ENCODE measurements around the gene IGF2. TPM values are rescaled to one million over a fixed set of nuclear protein-coding genes. Genes with fewer than 3 reads are reported as not detected.

The IGF2 gene
- total RNA-seq, 1 experiment from 2014 or later = 0.60 TPM

DNA sequence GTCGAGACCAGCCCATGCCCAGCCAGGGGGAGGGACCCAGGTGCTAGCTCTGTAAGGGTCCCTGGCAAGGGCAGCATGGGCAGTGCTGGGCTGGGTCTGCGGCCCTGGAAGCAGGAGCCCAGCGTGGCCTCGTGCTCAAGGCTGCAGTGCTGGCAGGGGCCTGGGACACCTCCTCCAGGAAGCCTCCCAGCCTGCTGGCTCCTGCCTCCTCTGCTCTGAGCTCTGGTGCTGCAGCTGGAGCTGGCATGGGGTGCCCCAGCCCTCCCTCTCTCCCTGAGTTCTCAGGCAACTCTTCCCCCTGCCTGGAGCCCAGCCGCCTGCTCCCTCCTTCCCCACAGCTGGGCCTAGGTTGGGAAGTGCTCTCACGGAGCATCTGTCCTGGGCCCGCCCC is 15.0 kb upstream of the IGF2 start:
- no peak for DNase-seq (ENCODE audit: low spot score)

- DNase-seq (ENCODE audit: low spot score) = no peak
Measured at GRCh38 chr11:2153581-2154194, 14.5 kb upstream of the IGF2 start.

GRCh38 chr11:2151500-2152257 is 12.5 kb upstream of the IGF2 start:
- peak; percentile 77 for DNase-seq (ENCODE audit: low spot score)

DNA sequence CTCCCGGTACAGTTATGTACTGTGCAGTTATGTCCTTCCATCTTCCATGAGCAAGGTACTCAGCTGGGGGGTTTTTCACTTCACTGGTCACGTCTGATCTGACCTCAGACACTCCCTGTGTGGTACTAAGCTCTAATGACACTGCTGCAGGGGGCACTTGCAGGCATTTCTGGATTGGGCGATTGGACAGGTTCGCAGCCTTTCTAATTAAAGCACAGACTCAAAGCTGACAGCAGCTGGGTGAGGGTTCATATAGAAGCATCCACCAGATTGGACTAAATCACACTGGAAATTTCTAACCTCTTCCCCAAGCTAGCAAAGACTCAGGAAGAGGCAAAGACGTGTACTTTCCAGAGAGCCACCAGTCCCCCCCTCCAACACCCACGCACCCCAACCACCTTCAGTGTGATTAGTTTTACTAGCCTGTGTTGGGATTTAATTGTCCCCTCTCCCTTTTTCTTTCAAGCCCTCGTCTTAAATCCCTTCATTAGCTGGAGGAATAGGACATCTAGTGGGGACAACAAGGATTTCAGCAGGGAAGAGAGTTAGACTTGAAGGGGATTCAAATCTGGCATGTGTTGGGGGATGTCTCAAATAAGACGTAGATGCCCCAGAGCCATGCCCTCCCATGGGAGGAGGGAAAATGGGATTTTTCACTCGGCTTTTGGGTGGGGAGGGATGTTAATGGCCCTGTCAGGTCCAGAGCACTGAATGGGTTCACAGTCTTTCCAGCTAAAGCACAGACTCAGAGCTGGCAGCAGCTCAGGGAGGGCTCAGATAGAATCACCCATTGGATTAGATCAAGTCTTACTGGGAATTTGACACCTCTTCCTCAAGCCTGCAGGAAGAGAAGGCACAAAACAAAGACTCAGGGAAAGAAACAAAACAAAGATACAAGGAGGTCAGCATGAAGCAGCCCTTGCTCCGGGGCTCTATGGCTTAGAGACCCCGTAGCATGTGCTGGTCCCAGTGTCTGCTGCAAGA is 11.0 kb upstream of the IGF2 start:
- DNase-seq (ENCODE audit: low spot score) = peak; percentile 53

- DNase-seq (ENCODE audit: low spot score) = no peak
Measured at GRCh38 chr11:2149460-2149859, 10.3 kb upstream of the IGF2 start.

- no peak for DNase-seq (ENCODE audit: low spot score)
Measured at GRCh38 chr11:2148595-2148994, 9.4 kb upstream of the IGF2 start.

DNA sequence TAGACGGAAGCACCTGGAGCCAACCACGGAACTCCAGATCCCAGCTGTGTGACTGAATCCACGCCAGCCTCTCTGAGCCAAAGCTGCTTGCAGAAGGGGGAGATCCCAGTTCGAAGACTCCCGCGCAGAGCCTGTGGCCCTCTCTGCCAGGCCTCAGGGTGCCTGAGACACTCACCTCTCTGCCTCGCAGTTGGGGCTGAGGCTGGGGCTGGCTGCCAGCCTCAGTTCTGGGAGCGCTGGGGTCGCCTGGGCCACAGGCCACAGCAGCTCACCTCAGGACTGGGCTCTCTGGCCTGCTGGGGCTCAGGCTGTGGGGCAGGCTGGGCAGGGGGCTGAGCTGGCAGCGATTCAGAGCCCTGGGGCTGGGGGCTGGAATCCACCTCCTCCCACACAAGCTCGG is 8.2 kb upstream of the IGF2 start:
- DNase-seq (ENCODE audit: low spot score) = no peak

- no peak for DNase-seq (ENCODE audit: low spot score)
Measured at GRCh38 chr11:2146051-2146450, 6.9 kb upstream of the IGF2 start.

DNA sequence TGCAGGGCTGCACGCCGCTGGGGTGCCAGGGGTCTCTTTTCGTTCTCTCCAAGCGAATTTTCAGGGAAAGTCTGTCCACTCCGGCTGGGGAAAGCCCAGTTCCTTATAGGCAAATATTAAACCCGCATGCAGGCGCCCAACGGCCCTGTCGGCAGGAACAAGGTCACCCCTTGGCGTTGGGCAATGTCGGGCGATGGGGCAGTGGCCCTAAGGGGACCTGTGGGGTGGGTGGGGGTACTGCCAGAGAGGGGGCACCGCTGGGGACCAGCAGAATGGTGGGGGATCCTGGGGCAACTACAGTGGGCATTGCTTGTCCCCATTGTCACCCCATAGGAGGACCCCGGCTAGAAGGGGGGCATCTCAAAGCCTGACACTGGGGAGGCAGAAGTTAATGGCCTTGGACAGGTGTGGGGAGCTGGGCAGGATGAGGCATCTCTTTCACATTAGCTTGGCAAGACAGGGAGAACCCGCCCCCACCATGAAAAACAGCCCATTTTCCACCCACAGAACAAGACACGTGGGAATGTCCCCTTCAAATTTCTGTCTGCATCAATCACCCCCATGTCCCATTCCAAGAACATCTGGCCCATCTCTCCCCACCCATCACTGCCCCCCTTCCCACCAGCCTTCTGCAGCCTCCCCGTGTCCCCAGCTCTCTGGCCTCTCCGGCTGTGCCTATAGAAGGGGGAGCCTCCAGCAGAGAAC is 5.5 kb upstream of the IGF2 start:
- DNase-seq (ENCODE audit: low spot score) = no peak

DNA sequence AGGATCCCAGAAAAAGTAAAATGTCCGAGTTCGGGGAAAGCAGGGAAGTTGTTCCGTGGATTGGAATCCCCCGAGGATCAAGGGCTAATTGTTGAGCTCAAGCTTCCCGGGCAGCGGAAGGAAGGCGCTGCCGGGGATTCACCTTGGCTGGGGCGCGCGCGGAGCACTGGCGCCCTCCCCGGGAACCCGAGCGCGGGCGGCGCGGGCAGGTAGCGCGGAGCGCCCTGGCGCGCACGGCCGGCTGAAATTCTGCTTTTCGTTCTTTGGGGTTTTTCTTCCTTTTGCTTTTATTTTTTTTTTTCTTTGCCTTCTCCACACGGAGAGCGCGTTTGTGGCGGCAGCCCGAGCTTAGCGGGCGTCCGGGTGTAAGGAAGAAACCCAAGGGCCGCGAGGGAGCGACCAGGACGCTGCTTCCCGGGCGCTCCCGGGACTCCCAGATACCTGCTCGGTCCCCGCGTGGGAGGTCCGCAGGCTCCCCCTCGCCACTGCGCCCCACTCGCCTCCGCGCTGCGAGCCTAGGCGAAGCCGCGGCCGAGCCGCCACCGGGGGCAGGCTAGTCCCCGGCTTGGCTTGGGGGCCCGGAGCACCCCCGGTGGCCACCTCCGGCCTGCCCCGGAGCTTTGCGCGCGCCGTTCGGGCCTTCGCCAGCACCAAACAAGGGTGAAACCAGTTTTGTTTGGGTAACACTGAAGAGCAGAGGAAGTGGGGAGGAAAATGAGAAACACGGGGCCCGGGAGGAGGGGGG is 4.8 kb upstream of the IGF2 start:
- DNase-seq (ENCODE audit: low spot score) = no peak

DNA sequence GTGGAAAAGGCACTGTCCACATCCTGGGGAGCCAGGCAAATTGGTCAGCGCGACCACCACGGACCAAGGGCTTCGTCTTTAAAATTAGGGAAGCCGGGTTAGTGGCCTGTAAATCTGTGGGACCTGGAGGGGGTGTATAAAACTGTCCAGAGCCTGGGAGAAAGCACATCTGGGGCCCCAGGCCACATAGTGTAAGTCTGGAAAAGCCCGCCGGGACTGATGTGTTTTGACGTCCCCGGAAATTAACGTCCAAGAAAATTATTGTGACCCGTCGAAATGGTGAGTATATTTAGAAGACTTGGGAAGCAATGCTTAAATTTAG is 4.2 kb upstream of the IGF2 start:
- no peak for DNase-seq (ENCODE audit: low spot score)

DNA sequence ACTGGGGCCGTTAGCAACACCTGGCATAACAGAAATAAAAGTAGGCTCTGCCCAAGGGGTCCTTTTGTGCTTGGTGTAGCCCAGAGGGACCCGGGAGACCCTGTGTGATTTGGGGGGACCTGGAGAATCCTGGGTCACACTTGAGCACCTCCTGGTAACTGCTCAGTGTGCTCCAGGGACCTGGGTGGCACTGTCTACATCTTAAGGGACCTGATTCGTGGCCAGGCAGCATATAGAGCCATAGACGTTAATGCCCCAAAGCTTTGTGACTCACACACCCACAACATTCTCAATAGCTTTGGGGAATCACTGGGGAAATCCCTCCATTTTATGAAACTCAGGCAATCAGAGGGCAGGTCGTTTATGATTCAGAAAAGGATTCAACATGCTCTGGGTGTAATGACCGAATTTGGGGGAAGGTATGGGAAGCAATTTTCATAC is 3.6 kb upstream of the IGF2 start:
- no peak for DNase-seq (ENCODE audit: low spot score)

- no peak for DNase-seq (ENCODE audit: low spot score)
Measured at GRCh38 chr11:2142300-2142759, 3.1 kb upstream of the IGF2 start.

GRCh38 chr11:2140411-2141400 is 1.5 kb upstream of the IGF2 start:
- no peak for DNase-seq (ENCODE audit: low spot score)

DNA sequence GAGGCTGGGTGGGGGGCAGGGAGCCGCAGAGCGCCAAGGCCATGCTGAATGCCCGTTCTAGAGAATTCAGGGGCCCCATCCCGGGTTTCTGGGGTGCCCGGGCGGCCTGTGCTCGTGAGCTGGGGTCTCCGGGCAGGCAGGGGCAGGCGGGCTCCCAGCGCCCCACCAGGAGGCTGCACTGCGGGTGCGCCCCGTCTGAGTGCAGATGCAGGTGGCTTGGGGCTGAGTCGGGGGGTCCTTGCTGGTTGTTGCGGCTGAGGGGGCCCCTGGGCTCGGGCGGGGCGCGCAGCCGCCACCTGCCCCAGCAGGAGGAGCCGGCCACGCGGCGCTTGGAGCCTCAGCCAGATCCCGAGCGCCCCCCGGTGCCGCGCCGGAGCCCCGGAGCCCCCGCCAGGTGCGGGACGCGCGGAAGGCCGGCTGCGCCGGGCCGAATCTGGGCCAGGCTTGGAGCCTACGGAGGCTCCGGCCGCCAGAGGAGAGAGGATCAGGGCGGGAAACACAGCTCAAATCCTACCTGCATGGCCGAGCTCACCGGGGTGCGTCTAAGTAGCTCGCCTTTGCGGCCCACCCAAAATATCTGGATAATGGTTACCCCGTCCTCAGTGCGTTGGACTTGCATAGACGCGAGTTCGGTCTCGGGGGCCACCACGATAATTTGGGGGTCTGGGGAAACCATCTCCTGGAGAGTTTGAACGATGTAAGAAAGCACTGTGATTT is 590 bp upstream of the IGF2 start:
- DNase-seq (ENCODE audit: low spot score) = no peak

DNA sequence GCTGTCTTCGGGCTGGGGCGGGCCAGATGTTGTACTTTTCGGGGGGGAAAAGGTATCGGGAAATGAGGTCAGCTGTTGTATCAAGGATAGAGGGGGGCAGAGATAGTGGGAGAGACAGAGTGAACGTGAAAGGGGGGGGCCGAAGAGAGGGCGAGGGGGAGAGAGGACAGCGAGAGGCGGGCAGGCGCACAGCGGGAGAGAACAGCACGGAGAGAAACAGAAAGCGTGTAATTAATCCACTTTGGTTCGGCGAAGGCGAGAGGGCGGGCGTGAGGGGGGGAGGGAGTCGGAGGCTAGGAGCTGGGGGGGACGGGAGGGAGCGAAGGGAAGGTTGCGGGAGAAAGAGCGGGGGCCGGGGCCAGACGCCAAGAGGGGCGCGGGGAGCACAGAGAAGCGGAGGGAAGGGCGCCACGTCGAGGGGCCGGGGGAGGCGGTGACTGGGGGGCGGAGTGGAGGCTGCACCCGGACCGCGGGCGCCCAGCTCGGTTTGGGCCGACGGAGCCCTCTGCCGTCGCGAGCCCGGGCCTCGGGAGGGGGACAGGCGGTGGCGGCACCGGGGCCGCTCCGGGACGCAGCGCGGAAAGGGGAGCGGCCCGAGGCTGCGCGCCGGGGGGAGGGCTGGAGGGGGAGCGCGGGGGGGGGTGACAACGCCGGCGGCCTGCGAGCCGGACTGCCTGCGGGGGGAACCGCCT is 612 bp downstream of the IGF2 start:
- no peak for DNase-seq (ENCODE audit: low spot score)

- no peak for DNase-seq (ENCODE audit: low spot score)
Measured at GRCh38 chr11:2138068-2138430, 1.1 kb downstream of the IGF2 start.

DNA sequence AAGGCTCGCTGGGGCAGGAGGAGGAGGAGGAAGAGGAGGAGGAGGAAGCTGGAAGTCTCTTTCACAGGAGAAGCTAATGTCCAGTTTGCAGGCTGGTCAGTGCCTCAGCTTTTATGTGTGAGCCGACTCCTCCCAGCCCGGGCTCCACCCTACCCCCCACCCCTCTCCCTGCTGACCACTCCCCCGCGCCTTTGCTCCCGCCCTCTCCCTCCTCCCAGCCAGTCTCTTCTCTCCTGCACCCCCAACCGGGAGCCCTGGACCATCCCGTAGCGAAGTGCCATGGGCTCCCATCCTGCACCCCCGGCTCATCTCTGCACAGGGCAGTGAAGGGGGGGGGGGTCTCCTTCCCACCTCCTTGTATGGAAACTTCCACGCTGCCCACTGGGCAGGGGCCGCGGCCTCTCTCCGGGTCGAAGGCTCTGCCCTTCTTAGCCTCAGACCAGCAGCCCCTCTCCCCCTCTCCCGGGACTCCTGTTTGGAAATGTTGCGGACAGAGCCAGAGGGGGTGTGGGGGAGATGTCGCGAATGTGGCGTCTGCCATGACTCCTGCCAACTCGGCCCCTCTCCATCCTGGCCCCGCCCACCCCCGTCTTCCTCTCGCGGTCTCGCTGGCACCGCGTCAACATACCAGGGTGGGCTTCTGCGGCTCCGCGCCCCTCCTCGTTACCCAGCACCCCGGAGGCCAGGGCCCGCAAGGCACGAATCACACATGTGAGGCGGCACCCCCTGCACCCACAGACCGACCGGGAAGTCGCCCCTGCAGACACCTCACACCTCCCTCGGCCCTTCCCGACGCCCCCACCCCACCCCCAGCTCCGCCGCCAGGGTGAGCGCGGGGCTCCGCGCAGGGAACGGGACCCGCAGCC is 1.8 kb downstream of the IGF2 start:
- peak; percentile 63 for DNase-seq (ENCODE audit: low spot score)
